DND-41 (cell line): Measurements from ENCODE around the gene KIRREL3.

ENCODE experiments used
- ATAC-seq: fragments of 200-7000 bp; cut with Tn5 transposase; 3 replicates; pipeline ENCODE4 v1.9.1; 2021; ENCODE audit warnings: low read depth; ENCODE audit not compliant: insufficient read depth
- DNase-seq: peaks from one replicate; pipeline ENCODE4 v3.0.0-alpha.2; 2020
- H2AFZ ChIP-seq: 2 replicates; pipeline ENCODE4 v1.6.0; 2012; ENCODE audit warnings: low read depth, low read length
- H3K27ac ChIP-seq: 2 replicates; pipeline ENCODE4 v1.5.1; 2012; ENCODE audit warnings: low read length, inconsistent platforms
- H3K27me3 ChIP-seq: fragments of 200-600 bp; sonication (generic); 2 replicates; pipeline ENCODE4 v1.6.0; 2012; ENCODE audit warnings: low read length, mild to moderate bottlenecking, inconsistent platforms; ENCODE audit not compliant: insufficient read depth, poor library complexity
- H3K36me3 ChIP-seq: 2 replicates; pipeline ENCODE4 v1.5.1; 2012; ENCODE audit warnings: low read length, inconsistent platforms; ENCODE audit not compliant: insufficient read depth
- H3K4me1 ChIP-seq: 2 replicates; pipeline ENCODE4 v1.5.1; 2012; ENCODE audit warnings: mild to moderate bottlenecking, low read length; ENCODE audit not compliant: insufficient read depth
- H3K4me2 ChIP-seq: 2 replicates; pipeline ENCODE4 v1.6.0; 2012; ENCODE audit warnings: mild to moderate bottlenecking, moderate library complexity, low read length, inconsistent platforms; ENCODE audit not compliant: insufficient read depth
- H3K4me3 ChIP-seq, 2 experiments: fragments of 200-600 bp in 1 of 2; shearing (Covaris generic) in 1 of 2; 2 replicates each; pipeline ENCODE4 v1.5.1; 2012 to 2016; ENCODE audit warnings: inconsistent platforms in 2 of 2, low read length in 2 of 2, mild to moderate bottlenecking in 2 of 2, low read depth in 1 of 2, moderate library complexity in 1 of 2
- H3K79me2 ChIP-seq: 2 replicates; pipeline ENCODE4 v1.6.0; 2012; ENCODE audit warnings: low read length, inconsistent platforms; ENCODE audit not compliant: insufficient read depth
- H3K9ac ChIP-seq: 2 replicates; pipeline ENCODE4 v1.6.0; 2012; ENCODE audit warnings: low read depth, mild to moderate bottlenecking, inconsistent platforms, low read length, moderate library complexity
- H3K9me3 ChIP-seq: 2 replicates; pipeline ENCODE4 v1.5.1; 2012; ENCODE audit warnings: low read length, moderate library complexity, mild to moderate bottlenecking, inconsistent platforms; ENCODE audit not compliant: insufficient read depth, severe bottlenecking
- H4K20me1 ChIP-seq: 2 replicates; pipeline ENCODE4 v1.6.0; 2012; ENCODE audit warnings: low read length; ENCODE audit not compliant: insufficient read depth
- CTCF ChIP-seq: IDR thresholded peaks from 2 replicates; pipeline ENCODE4 v1.5.1; 2012; ENCODE audit warnings: borderline replicate concordance, low read length, moderate library complexity, mild to moderate bottlenecking; ENCODE audit not compliant: poor library complexity, severe bottlenecking; ENCODE audit errors: extremely low read depth
- EZH2 ChIP-seq: IDR thresholded peaks from 3 replicates; pipeline ENCODE4 v1.6.1; 2012; ENCODE audit warnings: borderline replicate concordance, low read depth, mild to moderate bottlenecking, moderate library complexity, low read length, inconsistent platforms; ENCODE audit not compliant: severe bottlenecking

The KIRREL3 gene

GRCh38 chr11:126713806-126714205 lies 286.8 kb downstream of the KIRREL3 start:
- Histone ChIP-seq H3K27me3 (no peaks in the 10 kb centered on the region), H3K36me3 (no peaks in the 10 kb centered on the region), H3K9me3 (no peaks in the 10 kb centered on the region), H4K20me1 (no peaks in the 10 kb centered on the region), H3K4me3 (no peak overlapping the region), H3K9ac (no peak overlapping the region), H3K79me2 (no peaks in the 10 kb centered on the region), H2AFZ (no peak overlapping the region), H3K27ac (no peak overlapping the region), H3K4me2 (no peak overlapping the region), H3K4me1 (no peaks in the 10 kb centered on the region)
- ATAC-seq (no peak), DNase-seq (no peak)
- no peak for TF ChIP-seq CTCF

- H2AFZ ChIP-seq: no peak overlapping the region
- no peaks in the 10 kb centered on the region for H3K36me3 ChIP-seq
- no peaks in the 10 kb centered on the region for H3K79me2 ChIP-seq
- H4K20me1 ChIP-seq: no peaks in the 10 kb centered on the region
- H3K4me3 ChIP-seq: no peak overlapping the region
- ATAC-seq: no peak
- H3K9me3 ChIP-seq: no peaks in the 10 kb centered on the region
- no peak overlapping the region for H3K27ac ChIP-seq
- no peak overlapping the region for H3K4me2 ChIP-seq
- no peak for TF ChIP-seq CTCF
- TF ChIP-seq EZH2: no peak
- no peak for DNase-seq
- H3K9ac ChIP-seq: no peak overlapping the region
- H3K4me1 ChIP-seq: no peaks in the 10 kb centered on the region
- no peaks in the 10 kb centered on the region for H3K27me3 ChIP-seq
Observed at GRCh38 chr11:126711977-126712625, 288.5 kb downstream of the KIRREL3 start.

- Histone ChIP-seq H3K27ac (no peak overlapping the region), H3K36me3 (no peaks in the 10 kb centered on the region), H3K4me1 (no peaks in the 10 kb centered on the region), H4K20me1 (no peaks in the 10 kb centered on the region), H3K9ac (no peak overlapping the region), H3K27me3 (no peaks in the 10 kb centered on the region), H3K4me3 (no peak overlapping the region), H3K4me2 (no peak overlapping the region), H3K79me2 (no peaks in the 10 kb centered on the region), H3K9me3 (no peaks in the 10 kb centered on the region), H2AFZ (no peak overlapping the region)
- TF ChIP-seq CTCF (no peak), EZH2 (no peak)
- ATAC-seq: no peak
- DNase-seq: no peak
Observed at GRCh38 chr11:126710804-126711399, 289.7 kb downstream of the KIRREL3 start.

GRCh38 chr11:126707498-126707897 lies 293.1 kb downstream of the KIRREL3 start:
- ATAC-seq: no peak
- TF ChIP-seq CTCF: no peak
- no peak for TF ChIP-seq EZH2
- no peaks in the 10 kb centered on the region for H3K36me3 ChIP-seq
- no peak for DNase-seq
- H3K9me3 ChIP-seq: no peaks in the 10 kb centered on the region
- H2AFZ ChIP-seq: no peak overlapping the region
- H3K9ac ChIP-seq: no peak overlapping the region
- H3K79me2 ChIP-seq: no peaks in the 10 kb centered on the region
- no peak overlapping the region for H3K4me2 ChIP-seq
- H4K20me1 ChIP-seq: no peaks in the 10 kb centered on the region
- H3K27me3 ChIP-seq: peaks cover 9% of the 10 kb centered on the region
- no peak overlapping the region for H3K4me3 ChIP-seq
- H3K4me1 ChIP-seq: no peaks in the 10 kb centered on the region
- H3K27ac ChIP-seq: no peak overlapping the region
